CD8-positive, alpha-beta memory T cell (primary cell): Measurements from ENCODE around the gene SLC25A21. TPM values are rescaled to one million over a fixed set of nuclear protein-coding genes. Genes with fewer than 3 reads are reported as not detected.

ENCODE experiments used
- CTCF ChIA-PET: fragments of 350-600 bp; sonication (Branson Sonifier 250); formaldehyde crosslinking; loops from one replicate; lab custom pipeline; 2021; ENCODE audit warnings: antibody characterized with exemption; lab: Charles Lee
- POLR2A ChIA-PET: fragments of 350-600 bp; sonication (Branson Sonifier 250); formaldehyde crosslinking; loops from one replicate; lab custom pipeline; 2021; ENCODE audit warnings: antibody characterized with exemption; lab: Charles Lee
- DNase-seq, 5 donors: peaks; one replicate each; pipeline versions ENCODE4 v3.0.0 to v3.0.0-alpha.2; 2020 to 2022; ENCODE audit warnings: mixed read lengths in 1 of 5
- H3K27ac ChIP-seq: one replicate; pipeline ENCODE4 v1.7.0; 2013; ENCODE audit warnings: low read depth, mild to moderate bottlenecking, low read length, moderate library complexity
- H3K27me3 ChIP-seq: 2 replicates; pipeline ENCODE4 v1.7.0; 2013; ENCODE audit warnings: low read length, mild to moderate bottlenecking; ENCODE audit not compliant: insufficient read depth, poor library complexity, severe bottlenecking
- H3K36me3 ChIP-seq: 2 replicates; pipeline ENCODE4 v1.7.0; 2013; ENCODE audit warnings: mild to moderate bottlenecking, low read length, moderate library complexity; ENCODE audit not compliant: insufficient read depth
- H3K4me1 ChIP-seq: 2 replicates; pipeline ENCODE4 v1.7.0; 2013; ENCODE audit warnings: mild to moderate bottlenecking, low read length, moderate library complexity; ENCODE audit not compliant: insufficient read depth
- H3K4me3 ChIP-seq: 2 replicates; pipeline ENCODE4 v1.7.0; 2013; ENCODE audit warnings: mild to moderate bottlenecking, low read length
- H3K9me3 ChIP-seq: 2 replicates; pipeline ENCODE4 v1.7.0; 2013; ENCODE audit warnings: mild to moderate bottlenecking, low read length
- H3K27ac Mint-ChIP-seq, 8 donors: one replicate each; pipeline ENCODE4 v1.8.0; 2020 to 2021; ENCODE audit warnings: mixed read lengths in 8 of 8, mild to moderate bottlenecking in 6 of 8, inconsistent platforms in 3 of 8, moderate library complexity in 3 of 8
- H3K27me3 Mint-ChIP-seq, 2 donors: one replicate each; pipeline ENCODE4 v1.8.0; 2020 to 2021; ENCODE audit warnings: mixed read lengths in 2 of 2, mild to moderate bottlenecking in 1 of 2, moderate library complexity in 1 of 2
- H3K36me3 Mint-ChIP-seq, 3 donors: one replicate each; pipeline ENCODE4 v1.8.0; 2020 to 2021; ENCODE audit warnings: mixed read lengths in 3 of 3, inconsistent platforms in 1 of 3, mild to moderate bottlenecking in 1 of 3
- H3K4me1 Mint-ChIP-seq, 3 donors: one replicate each; pipeline ENCODE4 v1.8.0; 2020 to 2021; ENCODE audit warnings: mixed read lengths in 3 of 3, inconsistent platforms in 1 of 3, mild to moderate bottlenecking in 1 of 3
- H3K4me3 Mint-ChIP-seq, 7 donors: one replicate each; pipeline ENCODE4 v1.8.0; 2020 to 2021; ENCODE audit warnings: mixed read lengths in 7 of 7, mild to moderate bottlenecking in 6 of 7, moderate library complexity in 4 of 7, inconsistent platforms in 2 of 7
- H3K9me3 Mint-ChIP-seq, 5 donors: one replicate each; pipeline ENCODE4 v1.8.0; 2020 to 2022; ENCODE audit warnings: mixed read lengths in 5 of 5, mild to moderate bottlenecking in 3 of 5, moderate library complexity in 2 of 5, inconsistent platforms in 1 of 5
- polyA plus RNA-seq: library from polyadenylated mRNA; unstranded; fragments of 300-500 nt; fragmentation: Illumina TruSeq; gene quantifications from one replicate; pipeline ENCODE4 v1.2.3, GENCODE V29; 2021
- total RNA-seq, 2 experiments: library from RNA; stranded (reverse); gene quantifications; one replicate each; pipeline ENCODE4 v1.2.3, GENCODE V29; 2021

SLC25A21 gene
- total and polyA plus RNA-seq, 3 experiments from 2014 or later = not detected

GRCh38 chr14:36721877-36722276 is 450.5 kb downstream of the SLC25A21 start:
- Mint-ChIP-seq H3K4me3 (no peak overlapping the region), H3K36me3 (no peaks in the 10 kb centered on the region), H3K9me3 (peaks cover 0 to 8% (median 3%) of the 10 kb centered on the region in 5 donors), H3K4me1 (no peaks in the 10 kb centered on the region), H3K27ac (no peak overlapping the region), H3K27me3 (no peaks in the 10 kb centered on the region)
- POLR2A ChIA-PET = no interaction called here
- Histone ChIP-seq H3K27me3 (no peaks in the 10 kb centered on the region), H3K4me3 (no peak overlapping the region), H3K4me1 (no peaks in the 10 kb centered on the region), H3K36me3 (no peaks in the 10 kb centered on the region), H3K27ac (no peak overlapping the region), H3K9me3 (no peaks in the 10 kb centered on the region)
- no peak for DNase-seq
- CTCF ChIA-PET = no interaction called here

DNA sequence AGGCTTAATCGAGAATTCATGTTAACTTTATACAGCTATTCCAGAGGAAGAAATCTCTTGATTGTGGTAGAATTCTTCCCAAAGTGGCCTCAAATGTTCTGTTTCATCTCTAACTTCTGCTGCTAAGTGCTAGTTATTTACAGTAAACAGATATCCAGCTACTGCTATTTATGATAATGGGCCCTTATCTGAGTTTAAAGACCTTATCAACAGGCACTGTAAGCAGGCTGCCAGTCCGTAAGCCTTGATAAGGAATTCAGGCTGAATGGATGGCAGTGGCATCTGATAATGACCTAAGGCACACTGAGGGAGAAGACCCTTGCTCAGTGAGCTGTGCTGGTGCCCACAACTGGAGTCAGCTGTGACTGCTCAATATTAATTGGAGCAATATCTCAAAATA is 451.7 kb downstream of the SLC25A21 start:
- H3K4me1 Mint-ChIP-seq = no peaks in the 10 kb centered on the region
- H3K36me3 Mint-ChIP-seq = no peaks in the 10 kb centered on the region
- Histone ChIP-seq H3K27ac (no peak overlapping the region), H3K36me3 (no peaks in the 10 kb centered on the region), H3K4me3 (no peak overlapping the region), H3K9me3 (no peaks in the 10 kb centered on the region), H3K4me1 (no peaks in the 10 kb centered on the region), H3K27me3 (no peaks in the 10 kb centered on the region)
- peaks cover 0 to 4% (median 3%) of the 10 kb centered on the region in 5 donors for H3K9me3 Mint-ChIP-seq
- ChIA-PET CTCF (interaction anchor here (1.4 kb wide), 1 partner anchor 10 kb away, joined by 3 read pairs; no protein-coding TSS in a partner anchor), POLR2A (no interaction called here)
- H3K27ac Mint-ChIP-seq = no peak overlapping the region
- H3K27me3 Mint-ChIP-seq = no peaks in the 10 kb centered on the region
- no peak overlapping the region for H3K4me3 Mint-ChIP-seq
- DNase-seq = no peak

DNA sequence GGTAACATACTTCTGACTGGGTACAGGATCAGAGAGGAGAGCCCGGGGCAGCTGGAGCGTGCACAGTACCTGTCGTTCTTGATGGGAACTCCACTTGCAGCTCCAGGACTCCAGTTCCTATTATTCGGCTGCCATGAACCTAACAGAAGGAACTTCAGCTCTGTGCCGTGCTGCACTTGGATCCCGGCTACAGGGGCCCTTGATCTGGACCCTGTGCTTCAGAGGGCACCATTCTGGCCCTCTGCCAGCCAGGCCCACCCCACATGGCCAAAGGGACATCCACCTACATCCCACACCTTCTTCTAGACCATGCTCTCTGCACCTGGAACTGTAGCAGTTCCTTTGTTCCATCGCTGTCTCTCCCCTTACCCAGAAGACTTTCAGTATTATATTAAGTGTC is 452.6 kb downstream of the SLC25A21 start:
- ChIA-PET CTCF (interaction anchor here (1.4 kb wide), 1 partner anchor 9 kb away, joined by 3 read pairs; no protein-coding TSS in a partner anchor), POLR2A (no interaction called here)
- no peak overlapping the region for H3K27ac Mint-ChIP-seq
- no peak overlapping the region for H3K27ac ChIP-seq
- no peak overlapping the region for H3K4me3 ChIP-seq
- no peaks in the 10 kb centered on the region for H3K9me3 ChIP-seq
- H3K27me3 Mint-ChIP-seq = no peaks in the 10 kb centered on the region
- no peak for DNase-seq
- peaks cover 0 to 4% (median 0%) of the 10 kb centered on the region in 5 donors for H3K9me3 Mint-ChIP-seq
- H3K4me1 ChIP-seq = no peaks in the 10 kb centered on the region
- H3K27me3 ChIP-seq = no peaks in the 10 kb centered on the region
- no peak overlapping the region for H3K4me3 Mint-ChIP-seq
- no peaks in the 10 kb centered on the region for H3K36me3 ChIP-seq
- no peaks in the 10 kb centered on the region for H3K4me1 Mint-ChIP-seq
- H3K36me3 Mint-ChIP-seq = no peaks in the 10 kb centered on the region

GRCh38 chr14:36718216-36718615 is 454.2 kb downstream of the SLC25A21 start:
- H3K27me3 Mint-ChIP-seq = no peaks in the 10 kb centered on the region
- H3K4me1 Mint-ChIP-seq = no peaks in the 10 kb centered on the region
- H3K27ac Mint-ChIP-seq = no peak overlapping the region
- no peak overlapping the region for H3K4me3 Mint-ChIP-seq
- ChIA-PET POLR2A (no interaction called here), CTCF (no interaction called here)
- Histone ChIP-seq H3K36me3 (no peaks in the 10 kb centered on the region), H3K27ac (no peak overlapping the region), H3K4me3 (no peak overlapping the region), H3K9me3 (no peaks in the 10 kb centered on the region), H3K4me1 (no peaks in the 10 kb centered on the region), H3K27me3 (no peaks in the 10 kb centered on the region)
- no peak for DNase-seq
- no peaks in the 10 kb centered on the region for H3K36me3 Mint-ChIP-seq
- H3K9me3 Mint-ChIP-seq = peaks cover 0 to 4% (median 0%) of the 10 kb centered on the region in 5 donors

- H3K27me3 Mint-ChIP-seq = no peaks in the 10 kb centered on the region
- no peaks in the 10 kb centered on the region for H3K4me1 Mint-ChIP-seq
- Histone ChIP-seq H3K27ac (no peak overlapping the region), H3K27me3 (no peaks in the 10 kb centered on the region), H3K4me3 (no peak overlapping the region), H3K4me1 (no peaks in the 10 kb centered on the region), H3K36me3 (no peaks in the 10 kb centered on the region), H3K9me3 (no peaks in the 10 kb centered on the region)
- no peak for DNase-seq
- CTCF ChIA-PET = no interaction called here
- H3K4me3 Mint-ChIP-seq = no peak overlapping the region
- H3K36me3 Mint-ChIP-seq = no peaks in the 10 kb centered on the region
- H3K27ac Mint-ChIP-seq = no peak overlapping the region
- H3K9me3 Mint-ChIP-seq = peaks cover 0 to 4% (median 0%) of the 10 kb centered on the region in 5 donors
- POLR2A ChIA-PET = no interaction called here
Measured at GRCh38 chr14:36717363-36717762, 455.0 kb downstream of the SLC25A21 start.

GRCh38 chr14:36716614-36717184 is 455.7 kb downstream of the SLC25A21 start:
- Mint-ChIP-seq H3K27ac (no peak overlapping the region), H3K36me3 (no peaks in the 10 kb centered on the region), H3K4me1 (no peaks in the 10 kb centered on the region), H3K4me3 (no peak overlapping the region), H3K9me3 (peaks cover 0 to 4% (median 0%) of the 10 kb centered on the region in 5 donors), H3K27me3 (no peaks in the 10 kb centered on the region)
- Histone ChIP-seq H3K9me3 (no peaks in the 10 kb centered on the region), H3K4me3 (no peak overlapping the region), H3K4me1 (no peaks in the 10 kb centered on the region), H3K27me3 (no peaks in the 10 kb centered on the region), H3K27ac (no peak overlapping the region), H3K36me3 (no peaks in the 10 kb centered on the region)
- CTCF ChIA-PET = no interaction called here
- POLR2A ChIA-PET = no interaction called here
- no peak for DNase-seq

DNA sequence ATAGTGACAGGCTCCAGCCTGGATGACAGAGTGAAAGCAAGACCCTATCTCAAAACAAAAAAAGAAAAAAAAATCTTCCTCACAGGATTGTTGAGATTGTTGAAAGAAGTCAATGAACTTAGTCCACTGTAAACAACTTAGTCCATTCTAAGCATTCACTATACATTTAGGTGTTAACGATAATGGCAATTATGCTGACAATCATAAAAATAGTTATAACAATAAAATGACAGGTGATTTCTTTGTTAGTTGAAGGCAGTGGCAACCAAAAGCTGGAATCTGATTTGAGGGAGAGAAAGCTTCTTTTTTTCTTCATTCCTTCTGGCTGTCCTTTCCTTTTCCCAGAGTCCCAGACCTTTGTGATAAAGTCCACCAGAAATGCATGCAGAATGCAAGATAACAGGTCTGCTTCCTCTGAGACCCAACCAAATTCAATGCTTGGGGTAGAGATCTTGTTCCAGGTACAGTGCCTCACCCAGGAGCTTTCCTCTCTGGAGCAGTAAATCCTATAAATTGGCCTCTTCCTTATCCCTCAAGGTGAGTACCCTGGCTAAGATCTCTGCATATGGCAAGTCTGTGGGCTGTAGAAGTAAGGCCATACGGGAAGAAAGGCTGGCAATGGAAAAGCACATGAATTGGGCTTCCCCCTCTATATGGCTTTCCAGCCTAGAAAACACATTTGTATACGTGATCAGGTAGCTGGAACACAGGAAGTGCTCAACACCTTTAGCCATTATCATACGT is 458.3 kb downstream of the SLC25A21 start:
- H3K4me1 ChIP-seq = no peaks in the 10 kb centered on the region
- no peaks in the 10 kb centered on the region for H3K36me3 Mint-ChIP-seq
- H3K27me3 ChIP-seq = no peaks in the 10 kb centered on the region
- ChIA-PET CTCF (no interaction called here), POLR2A (no interaction called here)
- peaks cover 0 to 4% (median 0%) of the 10 kb centered on the region in 5 donors for H3K9me3 Mint-ChIP-seq
- no peaks in the 10 kb centered on the region for H3K9me3 ChIP-seq
- H3K27ac ChIP-seq = no peak overlapping the region
- no peaks in the 10 kb centered on the region for H3K36me3 ChIP-seq
- H3K4me3 Mint-ChIP-seq = no peak overlapping the region
- H3K4me1 Mint-ChIP-seq = no peaks in the 10 kb centered on the region
- no peak overlapping the region for H3K4me3 ChIP-seq
- H3K27me3 Mint-ChIP-seq = no peaks in the 10 kb centered on the region
- no peak for DNase-seq
- H3K27ac Mint-ChIP-seq = no peak overlapping the region

GRCh38 chr14:36707570-36707969 is 464.8 kb downstream of the SLC25A21 start:
- Histone ChIP-seq H3K27me3 (no peaks in the 10 kb centered on the region), H3K36me3 (no peaks in the 10 kb centered on the region), H3K4me3 (no peak overlapping the region), H3K4me1 (no peaks in the 10 kb centered on the region), H3K27ac (no peak overlapping the region), H3K9me3 (no peaks in the 10 kb centered on the region)
- no peak overlapping the region for H3K4me3 Mint-ChIP-seq
- no peaks in the 10 kb centered on the region for H3K4me1 Mint-ChIP-seq
- no peaks in the 10 kb centered on the region for H3K27me3 Mint-ChIP-seq
- POLR2A ChIA-PET = no interaction called here
- CTCF ChIA-PET = no interaction called here
- no peak overlapping the region for H3K27ac Mint-ChIP-seq
- no peak for DNase-seq
- no peaks in the 10 kb centered on the region for H3K36me3 Mint-ChIP-seq
- peaks cover 0 to 10% (median 4%) of the 10 kb centered on the region in 5 donors for H3K9me3 Mint-ChIP-seq
